Endothelial cell (in vitro differentiated cells): ENCODE data around the gene KLHL40. TPM values are rescaled to one million over a fixed set of nuclear protein-coding genes. Genes with fewer than 3 reads are reported as not detected.

Source experiments
- DNase-seq: peaks from one replicate; pipeline ENCODE4 v3.0.0; 2021; ENCODE audit warnings: low spot score
- H3K27ac Mint-ChIP-seq: one replicate; pipeline ENCODE4 v1.8.0; 2021; ENCODE audit warnings: mixed read lengths, inconsistent platforms; ENCODE audit not compliant: unreplicated experiment
- H3K27me3 Mint-ChIP-seq: one replicate; pipeline ENCODE4 v1.8.0; 2021; ENCODE audit warnings: mild to moderate bottlenecking, moderate library complexity, mixed read lengths, inconsistent platforms; ENCODE audit not compliant: unreplicated experiment
- H3K36me3 Mint-ChIP-seq: one replicate; pipeline ENCODE4 v1.8.0; 2021; ENCODE audit warnings: mild to moderate bottlenecking, low read depth, mixed read lengths, inconsistent platforms; ENCODE audit not compliant: unreplicated experiment
- H3K4me1 Mint-ChIP-seq: one replicate; pipeline ENCODE4 v1.8.0; 2021; ENCODE audit warnings: mild to moderate bottlenecking, mixed read lengths, inconsistent platforms; ENCODE audit not compliant: unreplicated experiment
- H3K4me3 Mint-ChIP-seq: one replicate; pipeline ENCODE4 v1.8.0; 2021; ENCODE audit warnings: mild to moderate bottlenecking, mixed read lengths, inconsistent platforms; ENCODE audit not compliant: unreplicated experiment
- H3K9me3 Mint-ChIP-seq: one replicate; pipeline ENCODE4 v1.8.0; 2021; ENCODE audit warnings: mixed read lengths, inconsistent platforms; ENCODE audit not compliant: unreplicated experiment
- CTCF ChIP-seq: fragments of 200-600 bp; sonication (generic); IDR thresholded peaks from one replicate; pipeline ENCODE4 v1.5.0; 2021; ENCODE audit warnings: antibody characterized with exemption; ENCODE audit not compliant: unreplicated experiment
- total RNA-seq: library from RNA; stranded (reverse); fragmentation: NEBNext Ultra II Directional; extraction: Animal tissue kit (Norgen Biotek cat#: 25700); gene quantifications from one replicate; pipeline ENCODE4 v1.2.1, GENCODE V29; 2021; ENCODE audit not compliant: unreplicated experiment

The KLHL40 gene
- total RNA-seq, 1 donor from 2014 or later = not detected

DNA sequence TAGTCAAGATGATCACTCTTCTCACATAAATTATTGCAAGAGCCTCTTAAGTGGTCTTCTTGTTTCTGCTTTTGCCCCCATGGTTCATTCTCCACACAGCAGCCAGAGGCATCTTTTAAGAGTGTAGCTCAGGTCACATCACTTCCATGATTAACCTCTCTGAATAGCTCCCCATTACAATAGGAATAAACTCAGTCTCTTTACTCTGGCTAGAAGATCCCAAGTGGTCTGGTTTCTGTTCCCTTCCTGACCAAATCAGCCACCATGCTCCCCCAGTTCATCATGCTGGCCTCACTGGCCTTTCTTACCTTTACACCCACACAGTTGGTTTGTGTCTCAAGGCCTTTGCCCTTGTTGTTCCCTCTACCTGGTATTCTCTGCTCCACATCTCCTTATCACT, 9.0 kb downstream of the KLHL40 start:
- peaks cover 3% of the 10 kb centered on the region for H3K27me3 Mint-ChIP-seq
- H3K9me3 Mint-ChIP-seq = no peaks in the 10 kb centered on the region
- no peak for TF ChIP-seq CTCF
- no peaks in the 10 kb centered on the region for H3K4me1 Mint-ChIP-seq
- no peak overlapping the region for H3K27ac Mint-ChIP-seq
- no peak for DNase-seq
- H3K4me3 Mint-ChIP-seq = no peak overlapping the region
- H3K36me3 Mint-ChIP-seq = no peaks in the 10 kb centered on the region

GRCh38 chr3:42696356-42697288, 11.3 kb downstream of the KLHL40 start:
- TF ChIP-seq CTCF = no peak
- Mint-ChIP-seq H3K9me3 (no peaks in the 10 kb centered on the region), H3K27ac (no peak overlapping the region), H3K36me3 (no peaks in the 10 kb centered on the region), H3K4me3 (no peak overlapping the region), H3K4me1 (no peaks in the 10 kb centered on the region), H3K27me3 (peaks cover 9% of the 10 kb centered on the region)
- no peak for DNase-seq

GRCh38 chr3:42697289-42698051, 12.1 kb downstream of the KLHL40 start:
- H3K27ac Mint-ChIP-seq = no peak overlapping the region
- DNase-seq = no peak
- H3K27me3 Mint-ChIP-seq = peaks cover 9% of the 10 kb centered on the region
- TF ChIP-seq CTCF = no peak
- no peaks in the 10 kb centered on the region for H3K9me3 Mint-ChIP-seq
- H3K4me3 Mint-ChIP-seq = no peak overlapping the region
- H3K4me1 Mint-ChIP-seq = no peaks in the 10 kb centered on the region
- no peaks in the 10 kb centered on the region for H3K36me3 Mint-ChIP-seq

- no peak overlapping the region for H3K4me3 Mint-ChIP-seq
- DNase-seq = no peak
Observed at GRCh38 chr3:42698216-42698910, 13.0 kb downstream of the KLHL40 start.

More at GRCh38 chr3:42698216-42698910, 13.0 kb downstream of the KLHL40 start:
- Mint-ChIP-seq H3K36me3 (no peaks in the 10 kb centered on the region), H3K9me3 (no peaks in the 10 kb centered on the region), H3K27ac (no peak overlapping the region), H3K27me3 (peaks cover 13% of the 10 kb centered on the region), H3K4me1 (no peaks in the 10 kb centered on the region)
- no peak for TF ChIP-seq CTCF
